Glutamatergic neuron (in vitro differentiated cells): ENCODE results near the gene BMP6. TPM values are rescaled to one million over a fixed set of nuclear protein-coding genes. Genes with fewer than 3 reads are reported as not detected.
A peak's percentile ranks its signal among the peaks of the same experiment; 100 is the strongest.

Experiments used
- DNase-seq: peaks from one replicate; pipeline ENCODE4 v3.0.0; 2022
- H3K27ac Mint-ChIP-seq: one replicate; pipeline ENCODE4 v1.8.0; 2020; ENCODE audit warnings: mild to moderate bottlenecking, mixed read lengths, inconsistent platforms; ENCODE audit not compliant: unreplicated experiment
- H3K27me3 Mint-ChIP-seq: one replicate; pipeline ENCODE4 v1.8.0; 2020; ENCODE audit warnings: mild to moderate bottlenecking, moderate library complexity, mixed read lengths, inconsistent platforms; ENCODE audit not compliant: unreplicated experiment
- H3K36me3 Mint-ChIP-seq: one replicate; pipeline ENCODE4 v1.8.0; 2020; ENCODE audit warnings: mild to moderate bottlenecking, mixed read lengths, inconsistent platforms; ENCODE audit not compliant: unreplicated experiment
- H3K4me1 Mint-ChIP-seq: one replicate; pipeline ENCODE4 v1.8.0; 2020; ENCODE audit warnings: mild to moderate bottlenecking, low read depth, mixed read lengths, inconsistent platforms; ENCODE audit not compliant: unreplicated experiment
- H3K4me3 Mint-ChIP-seq: one replicate; pipeline ENCODE4 v1.8.0; 2020; ENCODE audit warnings: mild to moderate bottlenecking, mixed read lengths, inconsistent platforms; ENCODE audit not compliant: unreplicated experiment
- H3K9me3 Mint-ChIP-seq: one replicate; pipeline ENCODE4 v1.8.0; 2020; ENCODE audit warnings: mild to moderate bottlenecking, moderate library complexity, mixed read lengths, inconsistent platforms; ENCODE audit not compliant: unreplicated experiment
- total RNA-seq: library from RNA; stranded (reverse); fragmentation: NEBNext Ultra II Directional; extraction: Animal tissue kit (Norgen Biotek cat#: 25700); gene quantifications from one replicate; pipeline ENCODE4 v1.2.1, GENCODE V29; 2021; ENCODE audit not compliant: unreplicated experiment
- TF ChIP-seq, protein P1 (sequence below): fragments of 200-600 bp; sonication (generic); IDR thresholded peaks from one replicate; pipeline ENCODE4 v1.5.0; 2021; ENCODE audit not compliant: partially characterized antibody, unreplicated experiment

BMP6 gene
- total RNA-seq, 1 donor from 2014 or later = 0.25 TPM

DNA sequence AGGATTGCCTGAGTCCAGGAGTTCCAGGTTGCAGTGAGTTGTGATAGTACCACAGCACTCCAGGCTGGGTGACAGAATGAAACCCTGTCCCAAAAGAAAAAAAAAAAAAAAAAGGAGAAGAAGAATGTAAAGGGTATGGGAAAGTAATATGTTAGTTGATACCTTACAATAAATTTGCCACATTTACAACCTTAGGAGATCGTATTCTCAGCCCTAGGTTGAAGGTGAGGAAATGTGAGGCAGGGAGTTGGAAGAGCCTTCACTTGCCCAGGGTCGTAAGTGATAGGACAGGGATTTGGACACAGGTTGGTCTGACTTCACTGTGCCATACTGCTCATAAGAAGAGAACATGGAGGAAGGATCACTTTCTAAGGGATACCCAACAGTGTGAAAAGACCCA, 68.6 kb downstream of the BMP6 start:
- Mint-ChIP-seq H3K4me3 (no peak overlapping the region), H3K4me1 (no peaks in the 10 kb centered on the region), H3K27me3 (peaks cover 1% of the 10 kb centered on the region), H3K36me3 (peaks cover 5% of the 10 kb centered on the region), H3K9me3 (peaks cover 2% of the 10 kb centered on the region), H3K27ac (no peak overlapping the region)
- DNase-seq = no peak
- TF ChIP-seq, protein P1, sequence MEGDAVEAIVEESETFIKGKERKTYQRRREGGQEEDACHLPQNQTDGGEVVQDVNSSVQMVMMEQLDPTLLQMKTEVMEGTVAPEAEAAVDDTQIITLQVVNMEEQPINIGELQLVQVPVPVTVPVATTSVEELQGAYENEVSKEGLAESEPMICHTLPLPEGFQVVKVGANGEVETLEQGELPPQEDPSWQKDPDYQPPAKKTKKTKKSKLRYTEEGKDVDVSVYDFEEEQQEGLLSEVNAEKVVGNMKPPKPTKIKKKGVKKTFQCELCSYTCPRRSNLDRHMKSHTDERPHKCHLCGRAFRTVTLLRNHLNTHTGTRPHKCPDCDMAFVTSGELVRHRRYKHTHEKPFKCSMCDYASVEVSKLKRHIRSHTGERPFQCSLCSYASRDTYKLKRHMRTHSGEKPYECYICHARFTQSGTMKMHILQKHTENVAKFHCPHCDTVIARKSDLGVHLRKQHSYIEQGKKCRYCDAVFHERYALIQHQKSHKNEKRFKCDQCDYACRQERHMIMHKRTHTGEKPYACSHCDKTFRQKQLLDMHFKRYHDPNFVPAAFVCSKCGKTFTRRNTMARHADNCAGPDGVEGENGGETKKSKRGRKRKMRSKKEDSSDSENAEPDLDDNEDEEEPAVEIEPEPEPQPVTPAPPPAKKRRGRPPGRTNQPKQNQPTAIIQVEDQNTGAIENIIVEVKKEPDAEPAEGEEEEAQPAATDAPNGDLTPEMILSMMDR = no peak

DNA sequence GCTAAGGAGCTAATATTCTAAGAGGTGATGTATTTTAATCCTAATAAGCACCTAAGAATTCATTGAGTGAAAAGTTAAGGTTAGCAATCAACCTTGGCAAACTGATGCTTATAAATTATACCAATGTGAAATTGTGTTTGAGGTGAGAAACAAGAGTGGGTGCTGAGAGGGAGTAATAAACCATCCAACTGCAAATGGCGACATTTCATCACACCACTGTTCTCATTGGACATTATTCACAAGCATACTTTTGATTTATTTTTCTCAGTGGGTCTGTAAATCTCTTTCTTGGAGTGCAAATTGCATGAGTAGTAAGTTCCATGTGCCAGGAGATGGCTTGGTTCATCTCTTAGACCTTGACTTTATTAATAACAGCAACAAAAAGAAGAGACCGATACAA, 71.5 kb downstream of the BMP6 start:
- TF ChIP-seq, protein P1 = no peak
- no peak for DNase-seq
- H3K27ac Mint-ChIP-seq = no peak overlapping the region
- H3K36me3 Mint-ChIP-seq = peaks cover 5% of the 10 kb centered on the region
- peaks cover 3% of the 10 kb centered on the region for H3K9me3 Mint-ChIP-seq
- H3K4me3 Mint-ChIP-seq = no peak overlapping the region
- H3K4me1 Mint-ChIP-seq = peaks cover 10% of the 10 kb centered on the region
- H3K27me3 Mint-ChIP-seq = peaks cover 1% of the 10 kb centered on the region

GRCh38 chr6:7798751-7799150, 72.9 kb downstream of the BMP6 start:
- TF ChIP-seq, protein P1 = no peak
- Mint-ChIP-seq H3K9me3 (peaks cover 3% of the 10 kb centered on the region), H3K4me3 (no peak overlapping the region), H3K27ac (no peak overlapping the region), H3K4me1 (peaks cover 16% of the 10 kb centered on the region), H3K27me3 (no peaks in the 10 kb centered on the region), H3K36me3 (peaks cover 5% of the 10 kb centered on the region)
- DNase-seq = no peak

DNA sequence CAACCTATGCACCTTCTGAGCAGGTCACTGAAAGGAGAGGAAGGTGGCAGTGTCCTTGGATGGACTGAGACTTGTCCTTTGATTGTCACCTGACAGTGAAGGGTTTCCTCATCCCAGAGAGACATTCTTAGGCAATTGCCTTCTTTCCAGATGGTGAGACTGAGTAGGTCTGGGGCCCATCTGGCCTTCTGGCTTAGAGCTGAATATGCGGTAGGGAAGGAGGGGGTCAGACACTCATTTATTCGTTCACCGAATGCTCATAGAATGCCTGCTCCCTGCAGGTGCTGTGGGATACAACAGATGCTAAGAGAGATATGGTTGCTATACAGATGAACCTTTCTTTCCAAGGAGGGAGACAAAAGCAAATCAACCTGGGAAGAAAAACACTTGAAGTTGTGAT, 76.8 kb downstream of the BMP6 start:
- H3K4me1 Mint-ChIP-seq = peaks cover 23% of the 10 kb centered on the region
- peak overlapping the region; percentile 3 for H3K4me3 Mint-ChIP-seq
- H3K27me3 Mint-ChIP-seq = no peaks in the 10 kb centered on the region
- H3K36me3 Mint-ChIP-seq = no peaks in the 10 kb centered on the region
- peaks cover 3% of the 10 kb centered on the region for H3K9me3 Mint-ChIP-seq
- TF ChIP-seq, protein P1 = no peak
- H3K27ac Mint-ChIP-seq = peak overlapping the region; percentile 2
- DNase-seq = peak; percentile 23

DNA sequence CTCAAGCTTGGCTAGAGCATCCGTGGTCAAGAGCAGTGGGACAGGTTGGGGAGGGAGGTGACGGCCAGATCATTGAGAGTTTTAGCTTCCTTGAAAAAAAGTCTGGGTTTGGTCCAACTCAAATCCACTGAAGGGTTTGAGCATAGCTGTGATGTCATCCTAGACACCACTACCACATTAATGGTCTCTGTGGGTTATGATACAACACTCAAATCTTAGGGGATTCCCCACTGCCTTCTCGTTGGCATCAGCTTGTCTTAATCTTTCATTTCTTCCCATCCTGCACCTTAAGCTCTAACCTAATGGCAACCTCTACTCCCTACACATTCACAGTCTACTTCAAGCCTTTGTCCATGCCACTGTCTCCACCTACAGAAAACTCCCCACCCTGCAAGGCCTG, 77.3 kb downstream of the BMP6 start:
- Mint-ChIP-seq H3K27ac (no peak overlapping the region), H3K9me3 (peaks cover 3% of the 10 kb centered on the region), H3K4me1 (peaks cover 23% of the 10 kb centered on the region), H3K4me3 (no peak overlapping the region), H3K27me3 (no peaks in the 10 kb centered on the region), H3K36me3 (no peaks in the 10 kb centered on the region)
- DNase-seq = no peak
- TF ChIP-seq, protein P1 = no peak
